GM13977 (cell line): ENCODE results near the gene AGAP9.
"Not testable (repeated sequence)": the region's sequence is repeated elsewhere in the genome, so short reads cannot be mapped to it uniquely, and the experiment has no call there.

Experiments
- DNase-seq: peaks from one replicate; pipeline ENCODE4 v3.0.0; 2012; ENCODE audit warnings: low spot score
- in situ Hi-C: fragments of 300-500 bp; cut with MboI; formaldehyde crosslinking; loops from one replicate; pipeline ENCODE4 v1.12.0; 2022; ENCODE audit warnings: low sequenced_read_pairs, low pct_unique_long_range_greater_than_20kb, mixed read lengths, inconsistent platforms; ENCODE audit not compliant: unreplicated experiment
- TF ChIP-seq, protein P1 (sequence below): IDR thresholded peaks from 2 replicates; pipeline ENCODE4 v1.5.1; 2012; ENCODE audit warnings: mild to moderate bottlenecking, control low read depth; ENCODE audit not compliant: insufficient read depth; ENCODE audit errors: extremely low read depth, missing control alignments

AGAP9 gene

DNA sequence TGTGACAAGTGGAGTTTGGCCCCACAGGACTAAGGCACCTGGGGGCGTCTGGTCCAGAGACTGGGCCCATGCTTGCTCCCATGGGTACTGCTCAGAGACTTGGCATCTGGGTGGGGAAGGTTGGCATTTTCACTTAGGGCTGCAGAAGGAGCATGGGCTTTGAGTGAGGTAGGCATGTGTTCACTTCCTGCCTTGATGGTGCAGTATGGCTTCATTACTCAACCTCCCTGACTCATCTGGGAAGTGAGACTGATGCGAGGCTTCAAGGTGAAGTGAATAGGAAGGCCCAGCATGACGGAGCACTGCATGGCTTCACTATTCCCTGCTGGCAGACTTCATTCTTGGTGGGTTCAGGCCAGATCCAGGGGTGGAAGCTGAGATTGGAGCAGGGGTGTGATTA is 50.8 kb downstream of the AGAP9 start:
- DNase-seq, in situ Hi-C loops: not testable (repeated sequence)

- in situ Hi-C loops: not testable (repeated sequence)
These were observed 51.4 kb downstream of the AGAP9 start for GRCh38 chr10:47472072-47472471.

DNA sequence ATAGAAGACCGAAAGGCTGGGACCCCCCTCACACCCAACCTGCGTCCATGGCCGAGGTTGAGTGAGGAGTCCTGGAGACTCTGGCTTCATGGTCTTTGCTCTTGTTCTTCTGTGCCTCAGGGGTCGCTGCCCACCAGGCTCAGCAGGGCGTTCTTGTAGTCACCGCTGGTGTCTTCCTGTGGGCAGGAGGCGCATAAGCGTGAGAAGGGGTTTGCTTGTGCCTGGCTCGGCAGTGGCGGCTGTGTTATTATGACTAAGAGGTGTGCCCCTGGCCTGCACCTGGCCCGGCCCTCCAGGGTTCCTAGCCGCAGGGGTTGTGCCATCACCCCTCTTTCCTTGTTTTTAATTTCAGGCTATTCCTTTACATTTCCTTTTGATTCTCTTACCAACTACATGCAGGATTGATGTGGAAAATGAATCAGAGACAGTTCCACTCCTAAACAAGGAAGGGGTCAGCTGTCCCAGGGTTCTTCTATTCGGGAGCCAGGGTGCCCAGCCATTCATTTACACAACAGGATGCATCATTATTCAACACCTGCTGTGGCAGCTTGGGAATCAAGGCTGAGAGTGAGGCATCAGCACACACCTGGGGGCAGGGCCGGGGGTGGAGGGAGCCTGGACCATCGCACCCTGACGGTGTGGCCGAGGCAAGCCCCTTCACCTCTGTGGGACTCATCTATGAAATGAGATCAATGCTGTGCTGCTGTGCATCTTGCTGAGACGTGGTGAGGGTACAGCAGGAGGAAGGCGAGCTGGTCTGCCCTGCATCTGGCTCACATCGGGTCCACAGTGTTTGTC is 54.5 kb downstream of the AGAP9 start:
- in situ Hi-C loops, DNase-seq: not testable (repeated sequence)

More at GRCh38 chr10:47472072-47472471, 51.4 kb downstream of the AGAP9 start:
- DNase-seq: not testable (repeated sequence)

DNA sequence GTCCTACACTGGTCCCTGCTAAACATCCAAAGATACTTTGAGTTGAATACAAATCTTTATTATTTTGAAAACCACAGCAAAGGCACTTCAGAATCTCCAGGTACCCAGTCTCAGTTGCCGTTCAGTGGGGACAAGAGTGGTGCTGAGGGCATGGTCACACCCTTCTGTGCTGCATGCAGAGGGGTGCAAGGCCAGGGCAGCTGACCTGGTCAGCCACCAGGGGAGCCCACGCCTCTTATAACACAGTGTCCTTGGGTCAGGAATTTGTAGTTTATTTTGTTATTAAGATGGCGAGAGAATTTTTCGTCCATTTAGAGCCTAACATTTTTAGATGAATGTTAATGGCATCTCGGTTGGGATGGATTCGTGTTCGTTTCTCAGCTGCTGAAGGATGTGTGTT is 55.5 kb downstream of the AGAP9 start:
- DNase-seq, in situ Hi-C loops: not testable (repeated sequence)

DNA sequence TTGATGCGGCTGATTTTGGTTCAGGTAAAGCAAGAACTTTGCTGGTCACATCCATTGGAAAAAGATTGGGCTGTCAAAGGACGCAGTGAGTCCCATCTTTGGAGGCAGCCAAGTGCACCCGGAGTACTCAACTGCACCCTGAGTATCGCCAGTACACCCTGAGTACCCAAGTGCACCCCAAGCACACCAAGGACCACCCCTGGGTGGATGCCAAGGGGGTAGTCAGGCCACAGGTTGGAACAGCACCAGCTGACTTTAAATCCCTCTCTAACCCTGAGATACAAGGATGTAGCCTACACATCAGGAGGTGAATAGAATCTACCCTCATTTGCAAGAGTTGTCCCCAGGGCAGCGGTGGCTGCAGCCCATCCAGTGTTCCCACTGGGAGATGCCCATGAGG is 56.0 kb downstream of the AGAP9 start:
- DNase-seq, in situ Hi-C loops: not testable (repeated sequence)

DNA sequence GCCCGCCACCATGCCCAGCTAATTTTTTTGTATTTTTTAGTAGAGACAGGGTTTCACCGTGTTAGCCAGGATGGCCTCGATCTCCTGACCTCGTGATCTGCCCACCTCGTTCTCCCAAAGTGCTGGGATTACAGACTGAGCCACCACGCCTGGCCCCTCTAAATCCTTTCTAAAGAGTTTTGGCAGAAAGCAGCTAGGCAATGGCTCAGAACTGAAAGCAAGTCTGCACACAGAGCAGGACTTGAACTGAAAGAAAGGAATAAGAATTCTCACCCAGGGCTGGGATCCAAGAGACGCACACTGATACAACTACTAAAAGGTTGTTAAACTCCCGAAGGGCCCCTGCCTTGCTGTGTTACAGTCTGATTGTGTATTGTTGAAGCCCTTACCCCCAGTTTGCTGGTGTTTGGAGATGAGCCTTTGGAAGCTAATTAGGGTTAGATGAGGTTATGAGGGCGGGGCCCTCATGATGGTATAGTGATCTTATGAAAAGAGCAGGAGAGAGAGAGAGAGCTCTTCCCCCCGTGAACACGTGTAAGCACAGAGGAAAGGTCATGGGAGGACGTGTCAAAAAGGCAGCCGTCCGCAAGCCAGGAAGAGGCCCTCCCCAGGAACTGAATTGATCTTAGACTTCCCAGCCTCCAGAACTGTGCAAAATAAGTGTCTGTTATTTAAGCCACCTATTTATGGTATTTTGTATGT is 58.1 kb downstream of the AGAP9 start:
- DNase-seq, in situ Hi-C loops: not testable (repeated sequence)

DNA sequence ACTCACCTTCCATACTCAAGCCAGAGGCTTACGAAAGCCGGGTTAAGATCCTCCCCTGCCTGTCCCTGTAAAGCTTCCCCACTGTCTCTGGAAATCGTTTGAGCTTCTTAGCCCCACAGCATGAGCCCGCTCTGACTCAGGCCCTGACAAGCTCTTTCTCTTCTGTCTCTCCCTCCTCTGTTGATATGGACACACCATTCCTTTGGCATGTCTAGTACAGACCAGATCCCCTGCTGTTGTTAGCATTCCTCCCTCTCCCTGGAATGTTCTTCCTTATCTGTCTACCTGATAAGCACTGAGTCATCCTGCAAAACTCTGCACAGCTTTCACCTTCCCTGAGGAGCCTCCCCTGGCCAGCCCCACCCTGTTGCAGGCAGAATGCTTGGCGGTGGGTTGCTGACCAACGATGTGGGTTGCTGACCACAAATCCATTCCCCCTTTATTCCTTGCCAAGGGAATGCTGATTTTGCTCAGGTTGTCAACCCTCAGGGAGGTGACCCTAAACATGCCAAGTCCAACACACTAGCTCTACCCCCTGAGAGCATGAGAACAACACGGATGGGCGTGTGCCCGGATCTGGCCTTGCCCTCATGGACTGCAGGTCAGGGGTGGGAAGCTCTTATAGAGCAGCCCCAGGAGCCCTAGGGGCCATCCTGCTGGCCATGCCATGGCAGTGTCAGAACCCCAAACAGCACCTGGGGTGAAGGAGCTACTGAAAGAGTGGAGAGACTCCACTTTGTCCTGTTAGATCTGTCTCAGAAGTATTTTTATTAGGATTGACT is 60.7 kb downstream of the AGAP9 start:
- DNase-seq, in situ Hi-C loops: not testable (repeated sequence)

- DNase-seq, in situ Hi-C loops: not testable (repeated sequence)
These were observed 62.2 kb downstream of the AGAP9 start for GRCh38 chr10:47461261-47461687.

- in situ Hi-C loops: no loop called here
- TF ChIP-seq, protein P1, sequence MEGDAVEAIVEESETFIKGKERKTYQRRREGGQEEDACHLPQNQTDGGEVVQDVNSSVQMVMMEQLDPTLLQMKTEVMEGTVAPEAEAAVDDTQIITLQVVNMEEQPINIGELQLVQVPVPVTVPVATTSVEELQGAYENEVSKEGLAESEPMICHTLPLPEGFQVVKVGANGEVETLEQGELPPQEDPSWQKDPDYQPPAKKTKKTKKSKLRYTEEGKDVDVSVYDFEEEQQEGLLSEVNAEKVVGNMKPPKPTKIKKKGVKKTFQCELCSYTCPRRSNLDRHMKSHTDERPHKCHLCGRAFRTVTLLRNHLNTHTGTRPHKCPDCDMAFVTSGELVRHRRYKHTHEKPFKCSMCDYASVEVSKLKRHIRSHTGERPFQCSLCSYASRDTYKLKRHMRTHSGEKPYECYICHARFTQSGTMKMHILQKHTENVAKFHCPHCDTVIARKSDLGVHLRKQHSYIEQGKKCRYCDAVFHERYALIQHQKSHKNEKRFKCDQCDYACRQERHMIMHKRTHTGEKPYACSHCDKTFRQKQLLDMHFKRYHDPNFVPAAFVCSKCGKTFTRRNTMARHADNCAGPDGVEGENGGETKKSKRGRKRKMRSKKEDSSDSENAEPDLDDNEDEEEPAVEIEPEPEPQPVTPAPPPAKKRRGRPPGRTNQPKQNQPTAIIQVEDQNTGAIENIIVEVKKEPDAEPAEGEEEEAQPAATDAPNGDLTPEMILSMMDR: no peak
- no peak for DNase-seq
These were observed 64.8 kb downstream of the AGAP9 start for GRCh38 chr10:47458466-47459154.

GRCh38 chr10:47457826-47458225 is 65.6 kb downstream of the AGAP9 start:
- DNase-seq: no peak
- in situ Hi-C loops: no loop called here
- TF ChIP-seq, protein P1: no peak
